8988T (cell line): ENCODE results near the gene TCOF1.

ENCODE experiments used
- DNase-seq: peaks from one replicate; pipeline ENCODE4 v3.0.0; 2011

The TCOF1 gene

DNA sequence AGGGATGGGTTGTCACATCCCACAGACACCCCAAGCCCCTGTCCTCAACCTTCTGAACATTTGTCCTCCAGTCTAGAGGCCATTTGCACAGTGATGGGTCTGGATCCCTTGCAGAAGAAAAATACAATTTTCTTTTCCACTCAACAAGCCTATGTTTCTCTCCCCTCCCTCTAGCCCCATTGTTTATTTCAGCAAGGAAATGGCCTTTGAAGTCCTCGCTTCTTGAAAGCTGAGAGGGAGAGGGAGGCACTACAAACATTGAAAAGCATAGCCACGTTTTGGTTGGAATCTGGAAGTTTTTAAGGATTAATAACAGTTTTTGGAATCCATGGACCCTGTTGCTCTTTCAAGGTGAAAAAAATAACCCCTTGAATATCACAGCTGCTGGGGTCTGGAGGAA is 30.8 kb upstream of the TCOF1 start:
- DNase-seq: no peak

DNA sequence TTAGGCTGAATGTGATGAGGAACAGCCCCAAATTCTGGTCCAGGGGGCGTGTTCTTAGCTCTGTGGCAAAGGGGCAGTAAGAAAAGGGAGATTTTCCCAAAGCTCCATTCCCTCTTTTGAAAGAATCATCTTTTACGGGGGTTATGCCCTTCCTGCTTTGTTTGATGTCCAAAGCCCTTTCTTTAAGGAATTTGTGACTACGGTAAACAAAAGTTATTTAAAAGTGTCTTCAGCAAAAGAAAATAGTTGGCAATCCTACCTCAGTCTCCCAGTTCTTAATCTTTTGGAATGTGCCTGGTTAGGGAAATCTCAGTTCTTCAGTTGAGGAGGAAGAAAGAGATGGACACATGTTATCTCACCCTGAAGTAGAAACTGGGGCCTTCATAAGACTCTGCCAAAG is 30.4 kb upstream of the TCOF1 start:
- DNase-seq: no peak

DNA sequence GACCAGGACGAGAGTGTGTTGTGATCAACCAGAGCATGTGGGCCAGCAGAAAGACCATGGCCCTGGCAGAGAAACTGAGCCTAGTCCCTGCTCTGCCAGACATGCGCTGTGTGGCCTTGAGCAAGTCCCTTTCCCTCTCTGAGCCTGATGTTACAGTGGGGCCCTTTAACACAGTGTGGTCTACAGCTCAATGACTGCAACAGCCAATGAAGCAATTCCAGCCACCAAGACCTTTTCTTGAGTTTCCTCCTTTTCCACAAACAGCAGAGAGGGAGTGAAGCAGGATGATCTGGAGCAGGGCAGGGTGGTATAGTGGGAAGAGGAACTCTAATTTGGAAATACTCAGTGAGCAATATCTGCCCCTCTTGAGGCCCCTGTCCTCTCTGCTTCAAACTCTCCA is 29.0 kb upstream of the TCOF1 start:
- DNase-seq: no peak

DNA sequence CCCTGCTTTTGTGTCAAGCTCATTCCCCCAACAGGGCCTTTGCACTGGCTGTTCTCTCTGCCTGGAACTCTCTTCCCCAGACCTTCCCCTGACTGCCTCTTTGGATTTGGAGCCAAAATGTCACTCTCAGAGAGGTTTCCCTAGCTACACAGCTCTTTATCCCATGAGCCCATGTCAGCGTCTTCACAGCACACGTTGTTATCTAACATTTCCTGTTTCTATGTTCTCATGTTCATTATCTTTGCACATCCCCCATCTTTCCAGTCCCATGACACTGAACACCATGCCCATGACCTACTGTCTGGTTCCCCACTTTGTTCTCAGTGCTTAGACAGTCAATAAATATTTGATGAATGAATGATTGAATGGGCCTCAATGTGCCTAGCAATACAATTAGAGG is 28.5 kb upstream of the TCOF1 start:
- no peak for DNase-seq

DNA sequence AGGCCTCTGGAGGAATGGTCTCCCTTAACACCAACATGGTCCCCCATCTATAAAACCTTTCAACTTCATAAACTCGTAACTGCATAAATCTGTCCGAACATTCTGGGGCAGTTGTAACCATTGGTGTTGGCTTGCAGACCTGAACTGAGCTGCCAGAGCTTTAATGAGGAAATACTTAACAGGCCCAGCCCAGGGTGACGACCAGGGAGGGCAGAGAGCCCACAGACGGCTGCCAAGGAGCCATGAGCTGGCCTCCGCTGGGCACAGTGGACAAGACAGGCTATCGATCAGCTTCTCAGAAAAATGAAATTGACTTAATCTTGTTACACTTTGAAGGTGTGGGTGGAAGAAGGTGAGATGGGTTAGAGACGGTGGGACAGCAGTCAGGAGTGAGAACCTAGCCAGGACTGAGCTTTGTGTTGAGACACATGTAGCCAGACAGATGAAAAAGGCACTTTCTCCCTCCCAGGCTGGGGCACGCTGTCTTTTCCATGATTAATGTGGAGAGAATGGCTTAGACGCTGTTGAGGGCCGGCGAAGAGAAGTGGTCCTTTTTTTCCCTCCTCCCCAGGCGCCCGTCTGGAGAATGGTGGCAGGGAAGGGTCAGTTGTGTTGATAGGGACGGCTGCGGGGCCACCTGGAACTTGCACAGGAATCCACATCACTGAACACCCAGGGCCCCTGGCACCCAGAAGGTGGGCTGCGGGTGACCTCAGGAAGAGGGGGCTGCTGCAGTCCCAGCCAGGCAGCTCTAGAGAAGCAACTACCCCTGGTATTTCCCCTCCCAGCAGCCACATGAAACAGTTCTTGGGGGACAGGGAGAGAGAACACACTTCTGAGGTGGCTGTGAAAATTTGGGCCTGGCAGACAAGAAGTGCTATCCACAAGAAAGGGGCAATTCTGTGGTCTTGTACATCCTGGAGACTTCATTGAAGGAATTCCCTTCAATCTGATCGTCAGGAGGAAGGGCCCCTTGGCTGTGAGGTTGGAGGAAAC is 27.3 kb upstream of the TCOF1 start:
- no peak for DNase-seq

DNA sequence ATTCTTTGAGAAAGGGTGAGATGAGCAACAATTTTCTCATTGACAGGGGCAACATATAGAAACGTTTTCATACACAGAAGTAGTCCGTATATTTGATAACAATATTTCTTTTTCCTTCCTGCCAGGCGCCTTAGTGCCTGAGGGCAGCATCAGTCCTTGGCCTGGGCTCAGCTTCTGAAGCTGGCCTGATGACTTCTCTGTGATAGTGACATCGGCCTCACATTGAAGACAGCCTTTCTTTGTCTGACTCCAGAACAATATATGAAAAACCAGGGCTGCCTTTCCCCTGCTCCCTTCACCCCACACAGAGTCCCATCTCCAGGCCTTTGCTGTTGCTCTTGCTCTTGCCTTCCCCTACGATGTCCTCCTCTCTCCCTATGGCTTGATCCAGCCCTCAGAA is 24.1 kb upstream of the TCOF1 start:
- DNase-seq: no peak

DNA sequence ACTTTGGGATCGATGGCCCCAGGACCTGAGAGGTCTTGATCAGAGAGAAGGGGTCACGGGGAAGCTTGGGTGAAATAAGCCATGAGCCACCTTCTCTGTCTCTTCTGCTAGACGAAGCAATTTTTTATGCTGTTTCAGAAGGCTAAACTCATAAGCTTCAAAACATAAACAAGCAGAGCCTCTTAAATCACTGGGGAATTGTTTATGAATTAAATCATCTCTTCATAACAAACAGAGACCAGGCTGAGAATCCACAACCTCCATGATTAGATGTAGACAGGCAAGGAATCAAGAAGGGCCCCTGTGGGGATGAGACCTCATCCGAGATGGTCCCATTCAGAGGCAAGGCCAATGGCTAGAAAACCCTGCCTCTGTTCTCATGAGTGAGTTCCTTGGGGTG is 21.7 kb upstream of the TCOF1 start:
- DNase-seq: no peak

DNA sequence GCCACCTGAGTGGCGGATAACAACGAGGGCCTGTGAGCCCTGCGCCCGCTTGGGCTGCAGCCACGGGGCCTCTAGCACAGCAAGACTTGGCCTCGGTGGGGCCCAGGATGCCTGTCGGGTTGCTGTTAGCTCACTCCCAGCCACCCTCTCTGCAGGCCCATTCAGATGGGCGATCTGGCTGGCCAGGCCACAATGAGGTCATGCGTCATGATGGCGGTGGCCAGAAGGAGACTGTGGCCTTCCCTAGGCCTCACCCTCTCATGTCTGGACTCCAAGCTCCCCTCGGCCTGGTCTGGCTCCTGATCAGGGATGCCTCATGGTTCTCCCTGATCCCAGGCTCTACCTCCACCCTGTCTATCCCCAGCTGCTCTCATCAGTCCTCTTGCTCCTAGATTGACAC is 19.0 kb upstream of the TCOF1 start:
- no peak for DNase-seq

DNA sequence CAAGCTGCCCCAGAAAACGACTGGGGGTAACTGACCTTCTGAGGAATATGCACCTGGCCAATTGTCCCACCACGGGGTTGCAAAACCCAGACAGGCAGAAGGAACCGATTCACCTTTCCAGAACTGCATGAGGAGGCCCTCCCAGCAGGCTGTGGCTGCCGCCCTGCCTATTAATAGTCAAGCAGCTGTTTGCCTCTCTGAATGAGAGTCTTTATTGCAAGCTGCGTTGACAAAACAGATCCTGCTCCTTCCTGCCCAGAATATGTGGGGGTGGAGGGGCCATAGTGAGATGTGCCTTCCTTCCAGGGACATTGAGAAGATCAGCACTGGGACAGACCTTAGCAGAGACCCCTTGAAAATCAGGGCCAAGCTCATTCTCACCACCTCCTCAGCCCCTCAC is 18.3 kb upstream of the TCOF1 start:
- DNase-seq: no peak

DNA sequence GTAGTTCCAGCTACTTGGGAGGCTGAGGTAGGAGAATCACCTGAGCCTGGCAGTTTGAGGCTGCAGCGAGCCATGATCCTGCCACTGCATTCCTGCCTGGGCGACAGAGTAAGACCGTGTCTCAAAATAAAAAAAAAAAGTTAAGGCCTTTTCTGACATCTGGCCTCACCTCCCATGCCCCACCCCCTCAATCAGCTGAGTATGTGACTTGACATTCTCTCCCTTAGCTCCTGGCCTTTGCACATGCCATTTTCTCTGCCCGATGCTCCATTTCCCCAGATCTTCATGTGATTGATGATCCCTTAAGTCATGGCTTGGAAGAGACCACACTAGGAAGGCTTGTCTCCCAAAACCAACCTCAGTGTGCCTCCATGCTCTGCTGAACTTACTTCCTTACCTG is 17.7 kb upstream of the TCOF1 start:
- DNase-seq: no peak

DNA sequence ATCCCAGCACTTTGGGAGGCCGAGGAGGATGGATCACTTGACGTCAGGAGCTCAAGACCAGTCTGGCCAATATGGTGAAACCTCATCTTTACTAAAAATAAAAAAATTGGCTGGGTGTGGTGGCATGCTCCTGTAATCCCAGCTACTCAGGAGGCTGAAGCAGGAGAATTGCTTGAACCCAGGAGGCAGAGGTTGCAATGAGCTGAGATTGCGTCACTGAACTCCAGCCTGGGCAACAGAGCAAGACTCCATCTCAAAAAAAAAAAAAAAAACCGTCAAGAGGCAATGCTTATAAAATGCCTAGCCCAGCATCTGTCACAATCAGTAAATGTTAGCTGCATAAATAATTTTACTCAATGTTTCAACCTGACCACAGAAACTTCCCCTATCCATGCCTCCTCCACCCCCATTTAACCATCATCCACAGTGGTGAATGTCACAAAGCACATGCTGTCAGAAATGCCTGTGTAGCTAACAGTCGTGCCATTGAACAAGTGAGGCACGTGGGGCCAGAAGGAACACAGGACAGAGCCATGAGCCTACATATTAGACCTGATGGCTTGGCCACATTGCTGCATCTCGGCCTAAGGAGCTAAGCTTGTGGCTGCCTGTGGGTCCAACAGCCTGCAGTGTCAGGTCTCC is 16.8 kb upstream of the TCOF1 start:
- no peak for DNase-seq

DNA sequence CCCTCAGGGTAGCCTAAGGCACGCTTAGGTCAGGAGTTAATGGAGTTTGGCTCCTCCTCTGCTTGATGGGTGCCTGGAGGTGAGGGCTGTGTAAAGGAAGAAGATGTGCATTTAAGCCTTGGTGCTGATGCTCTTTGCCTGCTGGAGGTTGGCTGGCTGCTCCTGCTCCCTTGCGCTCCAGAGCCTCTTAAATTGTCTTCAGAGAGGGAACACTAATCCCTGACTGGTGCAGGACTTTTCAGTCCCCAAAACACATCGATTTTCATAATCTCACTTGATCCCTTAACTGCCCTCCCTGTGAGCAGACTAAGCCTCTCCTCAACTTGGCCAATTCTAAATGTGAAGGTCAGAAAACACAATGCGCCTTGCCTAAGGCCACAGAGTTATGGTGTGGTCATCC is 16.2 kb upstream of the TCOF1 start:
- no peak for DNase-seq

DNA sequence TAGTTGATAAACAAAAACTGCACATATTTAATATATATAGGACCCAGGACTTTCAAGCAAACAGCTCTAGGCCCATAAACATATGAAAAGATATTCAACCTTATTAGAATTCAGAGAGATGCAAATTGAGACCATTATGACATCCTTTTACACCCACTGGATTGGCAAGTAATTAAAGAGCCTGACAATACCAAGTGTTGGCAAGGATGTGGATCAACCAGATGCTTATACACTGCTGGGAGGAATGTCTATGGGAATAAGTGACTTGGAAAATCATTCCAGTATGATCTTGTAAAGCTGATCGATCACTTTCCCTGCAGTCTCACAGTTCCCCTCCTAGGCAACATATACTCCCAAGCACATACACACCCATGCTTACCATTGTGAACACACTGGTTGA is 15.5 kb upstream of the TCOF1 start:
- no peak for DNase-seq

DNA sequence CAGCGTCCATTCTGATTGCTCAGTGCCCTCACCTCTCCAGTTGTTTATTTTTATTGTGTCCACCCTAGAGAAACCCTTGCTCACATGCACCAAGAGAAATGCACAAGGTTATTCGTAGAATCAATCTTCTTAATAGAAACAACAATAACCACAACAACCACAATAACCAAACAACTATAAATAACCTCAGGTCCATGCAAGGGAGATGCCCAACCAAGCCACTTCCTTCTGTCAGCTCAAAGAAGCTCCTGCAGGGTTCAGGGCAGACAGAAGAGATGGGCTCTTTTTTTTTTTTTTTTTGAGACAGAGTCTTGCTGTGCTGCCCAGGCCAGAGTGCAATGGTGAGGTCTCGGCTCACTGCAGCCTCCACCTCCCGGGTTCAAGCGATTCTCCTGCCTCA is 14.9 kb upstream of the TCOF1 start:
- DNase-seq: no peak

DNA sequence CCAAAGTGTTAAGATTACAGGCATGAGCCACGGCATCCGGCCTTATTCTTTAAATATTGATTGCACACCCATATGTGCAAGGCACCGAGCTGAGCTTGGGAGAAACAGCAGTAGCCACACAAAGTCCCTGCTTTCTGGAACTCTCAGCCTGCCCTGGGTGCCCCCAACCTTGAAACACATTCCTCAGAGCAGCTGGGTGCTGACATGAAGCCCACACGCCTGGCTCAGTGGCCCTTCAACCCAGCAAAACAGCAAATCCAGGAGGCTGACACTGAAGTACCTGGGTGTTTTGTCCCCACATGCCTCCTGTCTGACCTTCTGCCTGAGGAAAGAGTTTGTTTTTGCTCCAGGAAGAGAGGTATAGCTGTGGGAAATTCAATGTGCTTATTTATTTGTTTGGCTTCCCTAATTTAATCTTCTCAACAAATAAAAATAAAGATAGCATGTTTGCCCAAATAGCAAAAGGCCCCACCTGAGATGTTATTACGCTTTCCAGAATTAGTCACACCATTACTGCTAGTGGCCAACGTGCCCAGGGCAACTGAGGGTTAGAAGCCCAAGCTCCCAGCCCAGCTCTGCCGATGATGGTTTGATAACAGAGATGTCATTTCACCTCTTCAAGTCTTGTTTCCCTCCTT is 13.4 kb upstream of the TCOF1 start:
- no peak for DNase-seq

DNA sequence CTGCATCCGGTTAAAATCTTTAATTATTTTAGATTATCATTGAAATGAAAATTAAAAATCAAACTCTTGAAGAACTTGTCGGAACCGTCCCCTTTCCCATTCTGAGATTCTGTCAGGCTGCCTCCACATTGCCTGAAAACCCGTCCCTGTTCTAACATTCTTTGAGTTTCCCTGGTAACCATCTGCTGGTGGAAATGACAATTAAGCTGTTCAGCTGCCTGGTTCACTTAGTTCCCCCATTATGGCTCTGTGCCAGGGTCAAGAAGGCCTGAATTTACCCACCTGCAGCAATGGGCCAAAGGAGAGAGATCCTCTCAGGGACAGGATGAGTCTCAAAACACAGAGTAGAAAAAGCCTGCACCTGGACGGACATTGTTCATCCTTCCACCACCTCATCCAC is 11.8 kb upstream of the TCOF1 start:
- DNase-seq: no peak

DNA sequence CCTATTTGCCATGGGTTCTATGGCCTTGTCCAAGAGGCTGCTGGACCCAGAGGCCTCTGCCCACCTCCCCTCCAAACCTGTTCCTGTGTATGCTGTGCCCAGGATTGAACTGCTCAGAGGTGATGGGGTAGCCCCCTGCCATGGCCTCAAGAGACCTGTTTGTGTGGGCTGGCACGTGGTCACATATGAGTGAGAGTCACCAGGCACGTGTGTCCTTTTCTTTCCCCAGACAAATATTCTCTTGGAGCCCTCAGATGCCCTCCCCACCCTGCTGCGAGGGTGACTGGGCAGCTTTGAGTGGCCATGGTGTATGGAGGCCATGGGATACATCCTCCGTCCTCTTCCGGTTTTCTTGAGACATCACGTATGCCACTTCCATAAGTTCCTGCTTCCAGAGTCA is 10.9 kb upstream of the TCOF1 start:
- no peak for DNase-seq

DNA sequence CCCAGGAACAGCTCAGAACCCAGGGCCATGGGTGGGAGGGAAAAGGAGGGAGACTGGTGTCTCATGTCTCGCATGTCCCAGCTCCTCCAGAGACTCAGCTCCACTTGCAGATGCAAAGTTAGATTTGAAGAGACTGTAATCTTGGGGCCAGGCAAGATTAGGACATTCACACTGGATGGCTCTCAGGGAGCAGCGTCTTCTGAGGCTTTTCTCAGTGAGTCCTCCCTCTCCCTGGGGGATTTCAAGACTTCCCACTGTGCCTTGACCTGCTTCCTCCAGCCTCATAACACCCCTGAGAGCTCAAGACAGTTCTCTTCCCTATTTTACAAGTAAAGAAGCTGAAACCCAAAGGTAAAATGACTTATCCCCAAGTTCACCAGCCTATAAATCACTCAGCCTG is 10.5 kb upstream of the TCOF1 start:
- DNase-seq: no peak

DNA sequence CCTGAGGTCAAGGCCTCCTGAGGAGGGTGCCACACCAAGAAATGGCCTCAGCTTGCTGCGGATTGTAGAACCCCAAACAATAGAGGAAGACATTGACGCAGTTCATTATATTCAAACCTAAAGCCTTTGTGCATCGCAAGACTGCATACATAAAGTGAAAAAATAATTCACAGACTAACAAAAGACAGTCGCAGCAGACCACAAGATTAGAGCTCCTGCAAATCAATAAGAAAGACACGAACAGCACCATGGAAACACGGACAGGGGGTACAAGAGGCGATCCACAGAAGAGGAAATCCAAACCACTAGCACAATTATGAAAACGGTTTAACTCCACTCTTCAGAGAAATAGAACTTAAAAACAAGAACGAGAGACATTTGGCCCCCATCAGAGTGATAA is 10.0 kb upstream of the TCOF1 start:
- DNase-seq: no peak

DNA sequence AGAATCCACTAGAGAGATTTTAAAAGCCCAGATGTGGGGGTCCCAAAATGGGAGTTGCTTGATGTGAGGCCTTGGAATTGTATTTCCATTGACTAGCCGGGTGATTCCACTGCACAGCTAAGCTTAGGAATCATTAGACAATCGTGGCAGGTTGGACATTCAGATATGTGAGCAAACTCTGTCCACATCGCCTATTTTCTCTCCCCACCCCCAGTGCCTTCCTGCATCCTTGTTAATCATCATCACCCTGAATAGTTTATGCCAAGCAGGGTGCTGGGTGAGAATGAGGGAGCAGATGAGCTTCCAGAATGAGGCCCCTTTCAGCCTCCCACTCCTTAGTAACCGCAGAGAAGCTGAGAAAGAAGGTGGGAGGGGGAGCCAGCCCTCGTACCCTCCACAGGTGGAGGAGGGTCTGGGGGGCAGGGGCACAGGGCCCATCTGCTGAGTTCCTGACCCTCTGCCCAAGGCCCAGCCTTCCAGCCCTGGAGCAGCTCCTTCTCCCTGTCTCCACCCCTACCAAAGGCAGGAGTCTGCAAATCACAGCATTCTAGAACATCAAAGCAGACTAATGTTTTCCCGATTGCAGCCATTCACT is 7.7 kb upstream of the TCOF1 start:
- no peak for DNase-seq

DNA sequence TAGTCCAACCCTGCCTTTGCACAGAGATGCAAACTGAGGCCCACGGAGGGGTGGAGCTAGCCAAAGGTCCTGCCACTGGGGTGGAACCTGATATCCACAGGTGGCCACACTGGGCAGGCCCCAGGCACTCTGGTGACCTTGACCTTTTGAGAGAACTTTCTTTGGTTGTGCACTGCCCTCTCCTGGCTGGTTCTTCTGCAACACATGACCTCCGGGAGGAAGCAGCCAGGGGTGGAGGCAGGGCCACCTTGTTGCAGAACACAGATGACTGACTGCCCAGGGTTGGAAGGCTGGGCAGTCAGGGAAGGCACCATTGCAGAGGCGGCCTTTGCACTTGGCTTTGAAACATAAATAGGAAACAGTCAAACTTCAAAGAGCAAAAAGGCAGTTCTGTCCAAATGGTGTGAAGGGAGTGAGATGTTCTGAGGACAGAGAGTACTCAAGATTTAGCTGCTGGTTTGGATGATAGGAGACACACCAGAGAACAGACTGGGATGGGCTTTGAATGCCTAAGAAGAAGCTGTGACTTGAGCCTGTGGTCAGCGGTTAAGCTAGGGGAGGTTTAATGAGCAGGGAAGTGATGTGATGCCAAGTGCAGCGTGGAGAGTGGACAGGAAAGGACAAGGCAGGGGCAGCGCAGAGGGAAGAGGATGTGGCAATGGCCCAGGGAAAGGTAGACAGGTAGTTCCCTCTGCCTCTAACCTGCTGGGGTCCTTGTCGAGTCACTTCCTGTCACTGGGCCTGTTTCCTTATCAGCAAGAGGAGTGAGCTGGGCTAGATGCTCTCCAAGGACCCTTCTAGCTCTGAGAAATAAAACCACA is 6.8 kb upstream of the TCOF1 start:
- DNase-seq: peak; percentile 81

DNA sequence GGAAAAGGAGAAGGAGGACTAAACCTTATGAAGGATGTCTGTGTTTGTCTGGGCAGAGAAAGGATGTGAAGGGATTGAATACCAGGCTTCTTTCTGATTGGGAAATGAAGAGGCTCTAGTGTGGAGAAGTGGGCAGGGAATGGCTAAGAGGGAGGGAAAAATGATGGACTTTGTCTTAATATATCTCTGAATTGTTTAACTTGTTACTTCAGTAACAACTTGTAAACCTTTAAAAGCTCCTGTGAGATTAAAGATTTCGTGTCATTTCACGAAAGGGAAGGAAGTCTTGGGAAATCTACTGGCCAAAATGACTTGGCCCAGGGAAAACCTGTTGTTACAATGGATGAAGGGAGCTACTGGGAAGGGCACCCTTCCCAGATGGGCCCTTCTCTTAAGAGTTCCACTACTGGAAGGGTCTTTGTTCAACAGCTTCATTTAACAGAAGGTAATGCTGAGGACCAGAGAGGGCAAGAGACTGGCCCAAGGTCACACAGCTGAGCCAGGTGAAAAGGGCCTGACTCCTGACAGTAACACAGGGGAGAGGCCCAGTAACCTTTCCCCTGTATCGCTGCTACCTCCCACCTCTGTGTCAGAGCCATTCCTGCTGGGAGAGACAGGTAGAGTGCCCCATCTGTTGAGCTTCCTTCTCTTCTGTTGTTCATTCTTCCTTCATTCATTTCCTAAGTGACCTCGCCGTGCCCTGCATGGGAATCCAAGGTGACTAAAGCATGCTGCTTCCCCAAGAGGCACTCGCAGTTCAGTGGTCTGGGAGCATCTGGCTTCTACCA is 5.1 kb upstream of the TCOF1 start:
- no peak for DNase-seq
